ENCODE results near the gene PLCD3.

PLCD3 gene

DNA sequence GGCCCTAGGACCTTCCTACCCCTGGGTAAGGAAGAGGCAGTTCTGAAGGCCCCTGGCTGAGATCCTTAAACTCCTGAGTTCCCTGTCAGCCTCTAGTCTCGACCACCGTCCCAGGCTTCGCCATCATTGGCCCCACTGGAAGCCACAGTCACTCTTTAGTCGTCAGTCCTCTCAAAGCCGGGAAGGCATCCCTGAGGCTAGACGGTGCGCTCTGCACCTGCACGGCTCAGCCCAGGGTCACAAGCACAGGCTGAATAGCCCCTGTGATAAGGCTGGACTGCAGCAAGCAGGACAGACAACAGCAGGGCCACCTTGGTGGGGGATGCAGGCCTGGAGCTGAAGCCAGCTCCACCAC lies 12.7 kb upstream of the PLCD3 start:
- no peaks in the 10 kb centered on the region for H3K9me3 ChIP-seq (ENCODE audit: control insufficient read depth, low read length)
- H3K4me1 ChIP-seq (ENCODE audit: control insufficient read depth, insufficient read depth, low read length, poor library complexity, severe bottlenecking): peaks cover 25% of the 10 kb centered on the region
- H3K27ac ChIP-seq (ENCODE audit: insufficient read depth, low read length, poor library complexity, severe bottlenecking): no peak overlapping the region
- no peak overlapping the region for H3K4me3 ChIP-seq (ENCODE audit: insufficient read depth, low read depth, low read length, poor library complexity, severe bottlenecking)
- no peak for DNase-seq
- no peaks in the 10 kb centered on the region for H3K36me3 ChIP-seq (ENCODE audit: control insufficient read depth, insufficient read depth, low read length)
- H3K27me3 ChIP-seq (replicated peaks; ENCODE audit: control insufficient read depth, insufficient read depth, low read length, poor library complexity, severe bottlenecking): no peaks in the 10 kb centered on the region

DNA sequence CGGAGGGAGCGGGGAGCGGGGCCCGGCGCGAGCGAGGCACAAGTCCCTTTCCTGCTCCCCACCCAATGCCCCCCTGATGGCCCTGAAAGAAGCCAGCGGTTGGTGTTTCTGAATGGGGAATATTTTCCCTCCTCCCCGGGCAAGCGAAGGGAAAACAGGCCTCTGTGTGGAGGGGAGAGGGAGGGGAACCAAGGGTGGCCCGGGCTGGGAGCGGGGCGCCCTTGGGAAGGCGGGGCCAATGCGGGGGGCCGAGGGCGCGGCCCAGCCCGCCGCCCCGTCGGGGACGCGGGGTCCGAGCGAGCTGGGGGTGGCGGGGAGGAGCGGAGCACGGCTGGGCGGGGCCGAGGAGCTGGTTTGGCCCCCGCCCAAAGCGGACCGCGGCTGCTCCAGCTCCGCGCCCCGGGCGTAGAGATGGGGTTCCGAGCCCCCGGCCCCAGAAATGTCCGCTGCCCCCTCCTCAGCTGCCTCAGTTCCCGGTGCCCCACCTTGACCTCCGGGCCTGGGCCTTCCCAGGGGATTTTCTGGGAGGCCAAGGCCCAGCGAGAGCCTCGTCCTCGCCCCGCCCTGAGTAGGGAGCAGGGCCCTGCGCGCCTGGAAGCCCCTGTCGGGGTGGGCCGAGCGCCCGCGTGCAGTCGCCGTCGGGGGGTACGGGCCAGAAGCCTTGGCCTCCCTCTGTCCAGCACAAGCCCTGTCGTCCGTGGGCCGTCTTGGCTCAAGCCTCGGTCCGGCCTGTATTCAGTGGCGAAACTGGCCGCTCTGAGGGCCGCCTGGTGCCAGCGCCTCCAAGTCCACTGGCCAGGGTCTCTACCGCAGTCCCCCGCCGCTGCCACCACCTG lies 12.1 kb upstream of the PLCD3 start:
- Histone ChIP-seq H3K4me1 (ENCODE audit: control insufficient read depth, insufficient read depth, low read length, poor library complexity, severe bottlenecking) (peaks cover 25% of the 10 kb centered on the region), H3K4me3 (ENCODE audit: insufficient read depth, low read depth, low read length, poor library complexity, severe bottlenecking) (peak overlapping the region; percentile 44), H3K27me3 (replicated peaks; ENCODE audit: control insufficient read depth, insufficient read depth, low read length, poor library complexity, severe bottlenecking) (no peaks in the 10 kb centered on the region), H3K9me3 (ENCODE audit: control insufficient read depth, low read length) (no peaks in the 10 kb centered on the region), H3K27ac (ENCODE audit: insufficient read depth, low read length, poor library complexity, severe bottlenecking) (peak overlapping the region; percentile 31), H3K36me3 (ENCODE audit: control insufficient read depth, insufficient read depth, low read length) (no peaks in the 10 kb centered on the region)
- DNase-seq: no peak

DNA sequence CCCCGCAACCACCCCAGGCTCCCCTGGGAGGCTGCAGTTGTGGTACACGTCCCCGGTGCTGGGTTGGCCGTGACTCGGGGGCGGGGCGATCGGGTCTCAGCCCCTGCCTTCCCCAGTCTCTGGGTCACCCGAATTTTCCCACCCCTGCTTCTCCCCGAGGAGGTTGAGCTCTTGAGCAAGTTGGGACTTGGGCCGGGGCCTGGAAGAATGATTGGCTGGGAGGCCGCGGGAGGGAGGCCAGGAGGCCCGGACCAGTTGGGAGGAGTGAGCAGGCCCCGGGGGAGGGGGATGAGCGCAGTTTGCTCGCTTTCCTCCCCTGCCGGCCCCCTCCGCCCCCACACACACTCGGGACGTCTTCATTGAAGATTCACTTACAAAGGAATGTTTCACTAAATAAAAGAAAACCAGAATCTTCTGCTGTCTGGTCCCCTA lies 11.5 kb upstream of the PLCD3 start:
- no peak for DNase-seq
- H3K4me1 ChIP-seq (ENCODE audit: control insufficient read depth, insufficient read depth, low read length, poor library complexity, severe bottlenecking): peaks cover 25% of the 10 kb centered on the region
- H3K27me3 ChIP-seq (replicated peaks; ENCODE audit: control insufficient read depth, insufficient read depth, low read length, poor library complexity, severe bottlenecking): no peaks in the 10 kb centered on the region
- no peaks in the 10 kb centered on the region for H3K9me3 ChIP-seq (ENCODE audit: control insufficient read depth, low read length)
- no peaks in the 10 kb centered on the region for H3K36me3 ChIP-seq (ENCODE audit: control insufficient read depth, insufficient read depth, low read length)
- peak overlapping the region; percentile 44 for H3K4me3 ChIP-seq (ENCODE audit: insufficient read depth, low read depth, low read length, poor library complexity, severe bottlenecking)
- peak overlapping the region; percentile 31 for H3K27ac ChIP-seq (ENCODE audit: insufficient read depth, low read length, poor library complexity, severe bottlenecking)

DNA sequence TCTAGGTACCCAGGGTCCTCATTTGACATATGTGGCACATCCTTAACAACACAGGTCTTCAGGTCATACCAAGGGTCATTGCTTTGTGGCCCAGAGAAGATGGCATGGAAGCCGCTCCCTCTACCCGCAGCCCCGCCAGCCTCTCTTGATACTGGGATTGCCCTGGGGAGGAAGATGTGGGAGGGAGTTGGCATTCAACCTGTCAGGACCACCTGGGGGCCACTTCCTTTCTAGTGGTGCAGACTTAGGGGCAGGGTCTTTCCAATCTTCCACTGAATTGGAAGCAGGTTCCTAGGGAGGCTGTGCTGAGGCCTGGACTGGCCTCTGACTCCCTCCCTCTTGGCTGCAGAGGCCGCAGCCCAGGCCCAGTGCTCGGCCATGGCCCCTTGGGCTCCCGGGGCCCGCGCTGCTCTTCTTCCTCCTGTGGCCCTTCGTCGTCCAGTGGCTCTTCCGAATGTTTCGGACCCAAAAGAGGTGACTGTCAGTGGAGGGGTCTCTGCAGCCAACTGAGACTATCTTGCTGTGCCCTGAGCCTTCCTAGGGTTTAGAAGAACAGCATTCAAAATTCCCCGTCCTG lies 10.9 kb upstream of the PLCD3 start:
- Histone ChIP-seq H3K4me3 (ENCODE audit: insufficient read depth, low read depth, low read length, poor library complexity, severe bottlenecking) (no peak overlapping the region), H3K27ac (ENCODE audit: insufficient read depth, low read length, poor library complexity, severe bottlenecking) (no peak overlapping the region), H3K27me3 (replicated peaks; ENCODE audit: control insufficient read depth, insufficient read depth, low read length, poor library complexity, severe bottlenecking) (no peaks in the 10 kb centered on the region), H3K4me1 (ENCODE audit: control insufficient read depth, insufficient read depth, low read length, poor library complexity, severe bottlenecking) (peaks cover 25% of the 10 kb centered on the region), H3K36me3 (ENCODE audit: control insufficient read depth, insufficient read depth, low read length) (no peaks in the 10 kb centered on the region), H3K9me3 (ENCODE audit: control insufficient read depth, low read length) (no peaks in the 10 kb centered on the region)
- no peak for DNase-seq

DNA sequence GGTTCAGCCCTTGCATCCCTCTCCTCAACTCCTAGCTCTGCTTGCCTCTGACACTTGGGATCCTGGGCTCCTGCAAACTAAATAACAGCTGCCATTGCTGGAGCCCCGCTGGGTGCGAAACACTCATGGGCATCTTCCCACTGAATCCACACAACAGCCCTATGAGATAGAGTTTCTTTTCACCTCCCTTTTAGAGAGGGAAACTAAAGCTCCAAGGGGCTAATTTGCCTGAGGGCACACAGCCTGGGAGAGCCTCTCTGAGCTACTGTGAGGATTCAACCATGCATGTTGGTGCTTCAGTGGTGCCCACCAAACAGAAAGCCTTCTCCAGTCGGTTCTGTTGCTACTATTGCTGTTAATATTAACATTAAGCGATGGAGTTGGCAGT lies 7.2 kb upstream of the PLCD3 start:
- no peak overlapping the region for H3K27ac ChIP-seq (ENCODE audit: insufficient read depth, low read length, poor library complexity, severe bottlenecking)
- H3K27me3 ChIP-seq (replicated peaks; ENCODE audit: control insufficient read depth, insufficient read depth, low read length, poor library complexity, severe bottlenecking): no peaks in the 10 kb centered on the region
- H3K4me1 ChIP-seq (ENCODE audit: control insufficient read depth, insufficient read depth, low read length, poor library complexity, severe bottlenecking): peaks cover 30% of the 10 kb centered on the region
- H3K4me3 ChIP-seq (ENCODE audit: insufficient read depth, low read depth, low read length, poor library complexity, severe bottlenecking): no peak overlapping the region
- no peak for DNase-seq
- no peaks in the 10 kb centered on the region for H3K9me3 ChIP-seq (ENCODE audit: control insufficient read depth, low read length)
- no peaks in the 10 kb centered on the region for H3K36me3 ChIP-seq (ENCODE audit: control insufficient read depth, insufficient read depth, low read length)

DNA sequence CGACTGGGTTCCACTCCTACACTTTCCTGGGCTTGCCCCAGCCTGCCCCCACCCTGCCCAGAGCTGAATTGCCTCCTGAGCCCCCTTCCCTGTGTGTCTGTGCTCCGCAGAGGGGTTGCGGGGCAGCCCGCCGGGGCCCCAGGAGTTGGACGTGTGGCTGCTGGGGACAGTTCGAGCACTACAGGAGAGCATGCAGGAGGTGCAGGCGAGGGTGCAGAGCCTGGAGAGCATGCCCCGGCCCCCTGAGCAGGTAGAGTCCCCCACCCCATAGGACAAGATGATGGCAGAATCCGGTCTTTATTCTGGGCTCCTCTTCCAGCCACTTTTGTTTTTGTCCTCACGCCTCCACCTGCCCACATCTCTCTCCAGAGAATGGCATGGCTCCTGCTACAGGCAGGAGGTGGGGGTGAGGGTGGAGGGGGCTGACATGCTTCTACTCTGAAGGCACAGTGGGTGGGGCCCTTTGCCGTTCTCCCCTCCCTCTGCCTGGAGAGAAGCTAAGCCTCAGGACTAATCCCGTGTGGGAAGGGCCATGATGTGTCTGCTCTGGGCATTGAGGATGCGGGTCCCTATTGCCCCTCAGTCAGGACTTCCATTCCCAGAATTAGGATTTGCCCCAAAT lies 6.7 kb upstream of the PLCD3 start:
- Histone ChIP-seq H3K4me1 (ENCODE audit: control insufficient read depth, insufficient read depth, low read length, poor library complexity, severe bottlenecking) (peaks cover 28% of the 10 kb centered on the region), H3K9me3 (ENCODE audit: control insufficient read depth, low read length) (no peaks in the 10 kb centered on the region), H3K27ac (ENCODE audit: insufficient read depth, low read length, poor library complexity, severe bottlenecking) (no peak overlapping the region), H3K36me3 (ENCODE audit: control insufficient read depth, insufficient read depth, low read length) (no peaks in the 10 kb centered on the region), H3K4me3 (ENCODE audit: insufficient read depth, low read depth, low read length, poor library complexity, severe bottlenecking) (no peak overlapping the region), H3K27me3 (replicated peaks; ENCODE audit: control insufficient read depth, insufficient read depth, low read length, poor library complexity, severe bottlenecking) (no peaks in the 10 kb centered on the region)
- DNase-seq: no peak

DNA sequence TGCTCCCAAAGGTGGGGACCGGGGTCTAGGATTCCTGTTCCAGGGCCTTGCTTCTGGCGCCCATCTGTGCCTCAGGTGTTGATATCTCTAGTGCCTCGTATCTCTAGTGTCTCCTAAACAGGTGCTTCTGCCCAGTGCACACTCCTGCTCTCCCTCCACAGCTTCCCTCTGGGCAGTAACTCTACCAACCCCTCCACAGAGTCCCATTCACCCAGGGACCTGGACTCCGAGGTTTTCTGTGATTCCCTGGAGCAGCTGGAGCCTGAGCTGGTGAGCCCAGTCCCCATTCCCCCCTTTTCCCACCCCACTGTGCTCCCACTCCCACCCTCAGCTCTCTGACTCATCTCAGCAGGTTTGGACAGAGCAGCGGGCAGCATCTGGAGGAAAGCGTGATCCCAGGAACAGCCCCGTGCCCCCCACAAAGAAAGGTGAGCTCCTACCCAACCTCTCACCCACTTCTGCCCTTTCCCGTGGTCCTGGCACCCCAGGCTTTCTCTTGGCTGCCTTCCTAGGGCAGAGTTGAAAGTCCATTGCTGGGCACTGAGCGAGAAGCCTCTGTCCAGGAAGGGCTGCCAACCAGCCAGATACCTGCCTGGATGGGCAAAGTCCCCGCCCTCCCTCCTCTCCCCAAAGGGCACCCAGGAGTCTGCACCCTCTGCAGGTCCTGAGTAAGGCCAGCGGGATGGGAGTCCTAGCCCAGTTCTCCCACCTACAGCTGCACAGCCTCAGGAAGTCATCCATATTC lies 5.4 kb upstream of the PLCD3 start:
- Histone ChIP-seq H3K27me3 (replicated peaks; ENCODE audit: control insufficient read depth, insufficient read depth, low read length, poor library complexity, severe bottlenecking) (no peaks in the 10 kb centered on the region), H3K4me1 (ENCODE audit: control insufficient read depth, insufficient read depth, low read length, poor library complexity, severe bottlenecking) (peaks cover 24% of the 10 kb centered on the region), H3K27ac (ENCODE audit: insufficient read depth, low read length, poor library complexity, severe bottlenecking) (no peak overlapping the region), H3K4me3 (ENCODE audit: insufficient read depth, low read depth, low read length, poor library complexity, severe bottlenecking) (no peak overlapping the region), H3K36me3 (ENCODE audit: control insufficient read depth, insufficient read depth, low read length) (no peaks in the 10 kb centered on the region), H3K9me3 (ENCODE audit: control insufficient read depth, low read length) (no peaks in the 10 kb centered on the region)
- DNase-seq: no peak

DNA sequence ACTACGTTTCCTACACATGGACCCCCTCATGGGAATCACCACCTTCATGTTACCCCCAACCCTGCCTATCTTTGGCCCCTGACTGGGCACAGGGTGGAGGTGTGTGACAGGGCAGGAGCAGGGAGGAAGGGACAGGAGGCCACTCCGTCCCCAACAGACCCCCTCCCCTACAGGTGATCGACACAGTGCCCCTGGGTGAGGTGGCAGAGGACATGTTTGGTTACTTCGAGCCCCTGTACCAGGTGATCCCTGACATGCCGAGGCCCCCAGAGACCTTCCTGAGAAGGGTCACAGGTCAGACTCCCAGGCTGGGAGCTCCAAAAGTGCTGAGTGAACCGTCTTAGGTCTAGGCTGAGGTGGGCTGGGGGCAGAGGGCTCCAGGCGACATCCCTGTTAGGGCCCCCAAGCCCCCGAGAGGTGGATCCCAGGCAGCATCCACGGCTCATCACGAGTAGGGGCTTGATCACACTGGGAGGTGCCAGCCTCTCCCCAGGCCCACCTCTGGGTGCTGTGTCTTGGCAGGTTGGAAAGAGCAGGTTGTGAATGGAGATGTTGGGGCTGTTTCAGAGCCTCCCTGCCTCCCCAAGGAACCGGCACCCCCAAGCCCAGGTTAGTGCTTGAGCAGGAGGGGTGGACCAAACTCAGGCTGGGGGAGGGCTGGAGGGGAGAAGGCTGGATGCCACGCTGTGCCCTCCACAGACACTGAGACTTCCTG lies 4.7 kb upstream of the PLCD3 start:
- Histone ChIP-seq H3K9me3 (ENCODE audit: control insufficient read depth, low read length) (no peaks in the 10 kb centered on the region), H3K27ac (ENCODE audit: insufficient read depth, low read length, poor library complexity, severe bottlenecking) (no peak overlapping the region), H3K4me3 (ENCODE audit: insufficient read depth, low read depth, low read length, poor library complexity, severe bottlenecking) (no peak overlapping the region), H3K36me3 (ENCODE audit: control insufficient read depth, insufficient read depth, low read length) (no peaks in the 10 kb centered on the region), H3K27me3 (replicated peaks; ENCODE audit: control insufficient read depth, insufficient read depth, low read length, poor library complexity, severe bottlenecking) (no peaks in the 10 kb centered on the region), H3K4me1 (ENCODE audit: control insufficient read depth, insufficient read depth, low read length, poor library complexity, severe bottlenecking) (peaks cover 24% of the 10 kb centered on the region)
- DNase-seq: no peak

DNA sequence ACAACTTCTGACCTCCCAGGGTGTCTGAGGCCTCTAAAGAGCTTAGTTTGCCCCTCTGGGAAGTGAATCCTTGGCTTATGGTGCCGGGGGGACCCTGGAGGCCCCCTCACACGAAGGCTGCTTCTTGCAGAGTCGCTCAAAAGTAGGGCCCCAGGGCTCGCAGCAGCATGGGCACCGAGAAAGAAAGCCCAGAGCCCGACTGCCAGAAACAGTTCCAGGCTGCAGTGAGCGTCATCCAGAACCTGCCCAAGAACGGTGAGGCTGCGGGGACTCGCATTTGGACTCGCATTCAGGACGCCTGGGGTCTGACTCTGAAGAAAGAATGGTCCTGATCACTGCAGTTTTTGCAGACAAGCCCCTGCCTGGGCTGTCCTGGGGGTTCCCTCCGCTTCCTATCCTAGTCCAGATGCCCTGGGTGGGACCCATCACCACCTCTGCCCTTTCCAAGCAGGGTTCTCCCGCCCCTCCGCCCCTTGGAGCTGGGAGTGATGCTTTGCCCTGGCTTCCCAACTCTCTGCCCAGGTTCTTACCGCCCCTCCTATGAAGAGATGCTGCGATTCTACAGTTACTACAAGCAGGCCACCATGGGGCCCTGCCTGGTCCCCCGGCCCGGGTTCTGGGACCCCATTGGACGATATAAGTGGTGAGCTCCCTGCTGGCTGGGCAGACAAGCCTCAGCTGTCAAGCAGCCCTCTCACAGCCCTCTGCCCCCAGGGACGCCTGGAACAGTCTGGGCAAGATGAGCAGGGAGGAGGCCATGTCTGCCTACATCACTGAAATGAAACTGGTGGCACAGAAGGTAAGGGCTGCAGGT lies 3.9 kb upstream of the PLCD3 start:
- Histone ChIP-seq H3K9me3 (ENCODE audit: control insufficient read depth, low read length) (no peaks in the 10 kb centered on the region), H3K27ac (ENCODE audit: insufficient read depth, low read length, poor library complexity, severe bottlenecking) (peak overlapping the region; percentile 81), H3K36me3 (ENCODE audit: control insufficient read depth, insufficient read depth, low read length) (no peaks in the 10 kb centered on the region), H3K27me3 (replicated peaks; ENCODE audit: control insufficient read depth, insufficient read depth, low read length, poor library complexity, severe bottlenecking) (no peaks in the 10 kb centered on the region), H3K4me3 (ENCODE audit: insufficient read depth, low read depth, low read length, poor library complexity, severe bottlenecking) (peak overlapping the region; percentile 96), H3K4me1 (ENCODE audit: control insufficient read depth, insufficient read depth, low read length, poor library complexity, severe bottlenecking) (peaks cover 19% of the 10 kb centered on the region)
- no peak for DNase-seq

Measured in effector memory CD4-positive, alpha-beta T cell (primary cell).